ENCODE data around the gene KCNMA1. TPM values are rescaled to one million over a fixed set of nuclear protein-coding genes. Genes with fewer than 3 reads are reported as not detected.

KCNMA1 gene
- total RNA-seq, 3 donors from 2014 or later (not counting 1 experiment from before 2014, with no cell fraction given): 0.40 to 1.8 (median 0.63) TPM

DNA sequence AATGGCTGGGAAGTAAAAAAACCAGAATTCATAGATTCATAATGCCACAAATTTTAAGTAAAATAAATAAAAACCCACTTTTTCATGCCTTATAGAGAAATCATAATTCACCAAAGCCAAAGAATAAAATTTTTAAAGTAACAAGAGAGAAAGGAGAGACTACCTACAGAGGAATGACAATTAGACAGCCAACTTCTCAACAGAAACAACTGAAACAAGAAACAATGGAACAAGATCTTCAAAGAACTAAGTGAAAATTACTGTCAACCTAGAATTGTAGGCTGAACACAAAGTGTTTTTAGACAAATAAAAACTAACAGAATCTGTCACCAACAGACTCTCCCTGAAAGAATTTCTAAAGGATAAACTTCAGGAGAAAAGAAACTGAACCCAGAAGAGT is 15.6 kb upstream of the KCNMA1 start:
- no peak for DNase-seq

DNA sequence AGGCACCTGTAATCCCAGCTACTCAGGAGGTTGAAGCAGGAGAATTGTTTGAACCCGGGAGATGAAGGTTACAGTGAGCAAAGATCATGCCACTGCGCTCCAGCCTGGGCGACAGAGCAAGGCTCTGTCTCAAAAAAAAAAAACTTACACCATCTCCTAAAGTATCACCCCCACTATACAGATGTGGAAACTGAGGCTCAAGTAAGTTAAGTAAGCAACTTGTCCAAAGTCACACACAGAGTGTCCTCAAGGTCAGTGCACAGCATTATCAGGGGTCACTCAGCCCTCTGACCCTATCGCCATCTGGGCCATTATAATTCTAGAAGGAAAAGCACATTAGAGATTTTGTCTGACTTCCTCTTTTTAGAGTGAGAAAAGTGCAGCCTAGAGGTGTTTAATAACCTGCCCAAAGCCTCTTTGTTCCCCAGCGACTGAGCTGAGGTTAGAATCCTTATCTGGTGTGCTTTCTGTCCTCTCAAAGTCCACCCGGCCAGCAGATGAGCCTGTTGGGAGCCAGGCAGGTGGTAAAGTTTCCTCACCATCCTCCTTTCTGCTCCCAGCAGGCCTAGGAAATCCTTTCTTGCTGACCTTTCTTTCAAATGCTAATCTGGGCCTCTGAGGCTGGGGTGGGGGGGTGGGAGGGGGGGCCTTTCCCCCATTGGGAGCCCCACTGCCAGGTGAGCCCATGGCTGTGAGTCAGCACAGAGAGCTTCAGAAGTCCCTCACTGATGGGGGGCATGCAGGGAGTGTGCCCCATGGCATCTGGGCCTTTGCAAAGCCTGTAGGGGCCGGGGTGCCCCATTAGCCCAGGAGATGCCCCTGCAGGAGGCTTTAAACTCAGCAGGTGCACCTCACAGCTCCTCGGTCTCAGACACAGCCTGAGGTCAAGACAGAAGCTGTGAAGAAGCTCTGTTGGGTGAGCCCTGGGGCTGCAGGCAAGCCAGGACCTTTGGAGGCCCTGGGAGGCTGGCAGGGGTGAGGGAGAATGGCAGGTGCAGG is 12.0 kb upstream of the KCNMA1 start:
- Histone ChIP-seq H3K9me3 (ENCODE audit: control insufficient read depth, insufficient read depth, low read length) (no peaks in the 10 kb centered on the region), H3K36me3 (ENCODE audit: control insufficient read depth, insufficient read depth, low read length) (no peaks in the 10 kb centered on the region), H3K27ac (ENCODE audit: low read length) (no peak overlapping the region), H3K4me1 (ENCODE audit: control insufficient read depth, insufficient read depth, low read length) (no peaks in the 10 kb centered on the region), H3K4me3 (ENCODE audit: low read length) (no peak overlapping the region), H3K27me3 (ENCODE audit: control insufficient read depth, insufficient read depth, low read length) (peaks cover 3% of the 10 kb centered on the region)
- Mint-ChIP-seq H3K27ac (no peak overlapping the region), H3K4me3 (no peak overlapping the region), H3K27me3 (ENCODE audit: low read depth in 2 of 2) (peaks cover 10 to 45% of the 10 kb centered on the region in 2 donors), H3K36me3 (peaks cover 8% of the 10 kb centered on the region), H3K9me3 (peaks cover 0 to 2% of the 10 kb centered on the region in 2 donors), H3K4me1 (no peaks in the 10 kb centered on the region)
- TF ChIP-seq, protein P1, sequence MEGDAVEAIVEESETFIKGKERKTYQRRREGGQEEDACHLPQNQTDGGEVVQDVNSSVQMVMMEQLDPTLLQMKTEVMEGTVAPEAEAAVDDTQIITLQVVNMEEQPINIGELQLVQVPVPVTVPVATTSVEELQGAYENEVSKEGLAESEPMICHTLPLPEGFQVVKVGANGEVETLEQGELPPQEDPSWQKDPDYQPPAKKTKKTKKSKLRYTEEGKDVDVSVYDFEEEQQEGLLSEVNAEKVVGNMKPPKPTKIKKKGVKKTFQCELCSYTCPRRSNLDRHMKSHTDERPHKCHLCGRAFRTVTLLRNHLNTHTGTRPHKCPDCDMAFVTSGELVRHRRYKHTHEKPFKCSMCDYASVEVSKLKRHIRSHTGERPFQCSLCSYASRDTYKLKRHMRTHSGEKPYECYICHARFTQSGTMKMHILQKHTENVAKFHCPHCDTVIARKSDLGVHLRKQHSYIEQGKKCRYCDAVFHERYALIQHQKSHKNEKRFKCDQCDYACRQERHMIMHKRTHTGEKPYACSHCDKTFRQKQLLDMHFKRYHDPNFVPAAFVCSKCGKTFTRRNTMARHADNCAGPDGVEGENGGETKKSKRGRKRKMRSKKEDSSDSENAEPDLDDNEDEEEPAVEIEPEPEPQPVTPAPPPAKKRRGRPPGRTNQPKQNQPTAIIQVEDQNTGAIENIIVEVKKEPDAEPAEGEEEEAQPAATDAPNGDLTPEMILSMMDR (IDR thresholded peaks at IDR 0.05): no peak
- WGBS (ENCODE audit: insufficient coverage): 73% methylated on average over 8 of the region's 8 CpGs
- DNase-seq (no peak), ATAC-seq (no peak)
- intact Hi-C loops (cut with micrococcal nuclease): no loop called here

More for the DNA sequence above, 15.6 kb upstream of the KCNMA1 start:
- Mint-ChIP-seq H3K36me3 (peaks cover 8% of the 10 kb centered on the region), H3K9me3 (peaks cover 0 to 2% of the 10 kb centered on the region in 2 donors), H3K4me1 (no peaks in the 10 kb centered on the region), H3K27me3 (ENCODE audit: low read depth in 2 of 2) (peaks cover 10 to 51% of the 10 kb centered on the region in 2 donors), H3K4me3 (no peak overlapping the region), H3K27ac (no peak overlapping the region)
- intact Hi-C loops (cut with micrococcal nuclease): no loop called here
- H3K4me1 ChIP-seq (ENCODE audit: control insufficient read depth, insufficient read depth, low read length): no peaks in the 10 kb centered on the region
- no peak overlapping the region for H3K4me3 ChIP-seq (ENCODE audit: low read length)
- H3K36me3 ChIP-seq (ENCODE audit: control insufficient read depth, insufficient read depth, low read length): no peaks in the 10 kb centered on the region
- TF ChIP-seq, protein P1 (IDR thresholded peaks at IDR 0.05): no peak
- peaks cover 3% of the 10 kb centered on the region for H3K27me3 ChIP-seq (ENCODE audit: control insufficient read depth, insufficient read depth, low read length)
- ATAC-seq: no peak
- H3K27ac ChIP-seq (ENCODE audit: low read length): no peak overlapping the region
- H3K9me3 ChIP-seq (ENCODE audit: control insufficient read depth, insufficient read depth, low read length): no peaks in the 10 kb centered on the region

DNA sequence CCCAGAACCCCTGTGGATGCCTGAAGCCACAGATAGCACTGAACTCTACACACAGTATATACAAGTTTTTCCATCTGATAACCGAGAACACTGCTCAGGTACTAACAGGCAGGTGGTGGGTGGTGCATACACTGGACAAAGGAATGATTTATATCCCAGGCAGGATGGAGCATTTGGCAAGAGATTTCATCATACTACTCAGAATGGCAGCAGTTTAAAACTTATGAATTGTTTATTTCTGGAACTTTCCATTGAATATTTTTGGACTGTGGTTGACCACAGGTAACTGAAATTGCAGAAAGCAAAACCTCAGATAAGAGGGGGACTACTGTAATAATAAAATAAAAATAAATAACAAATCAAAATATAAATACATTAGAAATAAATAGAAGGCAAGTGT is 10.9 kb upstream of the KCNMA1 start:
- TF ChIP-seq, protein P1 (IDR thresholded peaks at IDR 0.05): no peak
- Histone ChIP-seq H3K36me3 (ENCODE audit: control insufficient read depth, insufficient read depth, low read length) (no peaks in the 10 kb centered on the region), H3K4me3 (ENCODE audit: low read length) (no peak overlapping the region), H3K27me3 (ENCODE audit: control insufficient read depth, insufficient read depth, low read length) (peaks cover 3% of the 10 kb centered on the region), H3K4me1 (ENCODE audit: control insufficient read depth, insufficient read depth, low read length) (no peaks in the 10 kb centered on the region), H3K27ac (ENCODE audit: low read length) (no peak overlapping the region), H3K9me3 (ENCODE audit: control insufficient read depth, insufficient read depth, low read length) (no peaks in the 10 kb centered on the region)
- intact Hi-C loops (cut with micrococcal nuclease): no loop called here
- Mint-ChIP-seq H3K4me3 (no peak overlapping the region), H3K4me1 (no peaks in the 10 kb centered on the region), H3K36me3 (peaks cover 7% of the 10 kb centered on the region), H3K27ac (no peak overlapping the region), H3K27me3 (ENCODE audit: low read depth in 2 of 2) (peaks cover 10 to 42% of the 10 kb centered on the region in 2 donors), H3K9me3 (peaks cover 0 to 2% of the 10 kb centered on the region in 2 donors)
- 67% methylated on average over 1 of the region's 1 CpG for WGBS (ENCODE audit: insufficient coverage)
- ATAC-seq (no peak), DNase-seq (no peak)
